HCT116 (cell line): ENCODE data around the gene IP6K2.

ENCODE experiments used
- EZH2 ChIP-seq: fragments of 200-600 bp; sonication (generic); IDR thresholded peaks from 2 replicates; pipeline ENCODE4 v1.6.1; 2017; ENCODE audit warnings: antibody characterized with exemption, mixed run types
- EZH2phosphoT487 ChIP-seq: fragments of 200-600 bp; IDR thresholded peaks from 2 replicates; pipeline ENCODE4 v1.6.1; 2018; ENCODE audit warnings: antibody characterized with exemption, borderline replicate concordance
- POLR2A ChIP-seq: IDR thresholded peaks from 2 replicates; pipeline ENCODE4 v1.7.0; 2011; ENCODE audit warnings: borderline replicate concordance; ENCODE audit not compliant: insufficient read depth, insufficient read length; ENCODE audit errors: extremely low read depth
- TF ChIP-seq, protein P1 (sequence below), 3 experiments: fragments of 200-600 bp in 1 of 3; sonication (generic) in 1 of 3; IDR thresholded peaks in 2 of 3; conservative IDR thresholded peaks in 1 of 3; 2 replicates each; pipeline ENCODE4 v1.5.1; 2012 to 2017; ENCODE audit warnings: low read depth in 2 of 3, low read length in 2 of 3, antibody characterized with exemption in 1 of 3, borderline replicate concordance in 1 of 3, control low read depth in 1 of 3, mild to moderate bottlenecking in 1 of 3, mixed read lengths in 1 of 3, mixed run types in 1 of 3, moderate library complexity in 1 of 3; ENCODE audit not compliant: insufficient read depth in 1 of 3
- TF ChIP-seq, protein P2 (sequence below): IDR thresholded peaks from 2 replicates; pipeline ENCODE4 v1.6.1; 2012

DNA sequence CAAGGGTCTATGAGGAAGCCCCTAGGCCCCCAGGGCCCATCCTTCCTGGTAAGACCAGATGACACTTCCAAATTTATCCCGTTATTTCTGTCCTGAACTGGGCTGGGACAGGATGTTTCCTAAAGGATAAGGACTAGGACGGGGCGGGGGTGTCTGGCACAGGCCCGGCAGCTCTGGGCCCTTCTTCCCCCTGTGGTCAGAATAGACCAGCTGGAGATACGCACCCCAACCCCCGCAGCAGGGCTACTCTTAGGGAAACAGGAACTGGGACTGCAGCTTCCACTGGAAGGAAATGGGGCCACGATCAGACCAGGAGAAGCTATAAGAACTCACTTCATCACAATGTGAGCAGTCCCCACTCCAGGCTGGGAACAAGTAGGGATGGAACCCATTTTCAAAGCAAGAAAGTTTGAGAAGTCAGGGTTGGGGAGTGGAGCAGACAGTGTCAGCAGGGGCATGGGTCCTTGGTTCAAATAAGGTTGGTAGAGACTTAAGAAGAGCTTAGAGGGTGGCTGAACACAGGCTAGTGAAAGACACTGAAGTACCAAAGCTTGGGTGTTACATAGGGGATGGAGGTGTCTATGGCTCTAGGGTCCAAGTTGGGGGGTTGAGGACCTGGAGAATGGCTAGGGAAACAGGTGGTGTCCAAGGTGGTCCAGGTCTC is 32.4 kb downstream of the IP6K2 start:
- TF ChIP-seq, protein P1, sequence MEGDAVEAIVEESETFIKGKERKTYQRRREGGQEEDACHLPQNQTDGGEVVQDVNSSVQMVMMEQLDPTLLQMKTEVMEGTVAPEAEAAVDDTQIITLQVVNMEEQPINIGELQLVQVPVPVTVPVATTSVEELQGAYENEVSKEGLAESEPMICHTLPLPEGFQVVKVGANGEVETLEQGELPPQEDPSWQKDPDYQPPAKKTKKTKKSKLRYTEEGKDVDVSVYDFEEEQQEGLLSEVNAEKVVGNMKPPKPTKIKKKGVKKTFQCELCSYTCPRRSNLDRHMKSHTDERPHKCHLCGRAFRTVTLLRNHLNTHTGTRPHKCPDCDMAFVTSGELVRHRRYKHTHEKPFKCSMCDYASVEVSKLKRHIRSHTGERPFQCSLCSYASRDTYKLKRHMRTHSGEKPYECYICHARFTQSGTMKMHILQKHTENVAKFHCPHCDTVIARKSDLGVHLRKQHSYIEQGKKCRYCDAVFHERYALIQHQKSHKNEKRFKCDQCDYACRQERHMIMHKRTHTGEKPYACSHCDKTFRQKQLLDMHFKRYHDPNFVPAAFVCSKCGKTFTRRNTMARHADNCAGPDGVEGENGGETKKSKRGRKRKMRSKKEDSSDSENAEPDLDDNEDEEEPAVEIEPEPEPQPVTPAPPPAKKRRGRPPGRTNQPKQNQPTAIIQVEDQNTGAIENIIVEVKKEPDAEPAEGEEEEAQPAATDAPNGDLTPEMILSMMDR (IDR thresholded peaks at IDR 0.05 in 2 of 3, conservative IDR thresholded peaks at IDR 0.05 in 1 of 3; ENCODE audit: borderline replicate concordance in 1 of 3, insufficient read depth in 1 of 3, low read depth in 2 of 3, low read length in 2 of 3): no peak
- TF ChIP-seq, protein P2, sequence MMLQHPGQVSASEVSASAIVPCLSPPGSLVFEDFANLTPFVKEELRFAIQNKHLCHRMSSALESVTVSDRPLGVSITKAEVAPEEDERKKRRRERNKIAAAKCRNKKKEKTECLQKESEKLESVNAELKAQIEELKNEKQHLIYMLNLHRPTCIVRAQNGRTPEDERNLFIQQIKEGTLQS: no peak
- no peak for TF ChIP-seq POLR2A
- TF ChIP-seq EZH2: no peak
- no peak for TF ChIP-seq EZH2phosphoT487
